GM12872 (cell line): ENCODE data around the gene HAGH.

Experiments
- CTCF ChIP-seq: IDR thresholded peaks from 3 replicates; pipeline ENCODE4 v1.5.1; 2011; ENCODE audit warnings: low read depth, mild to moderate bottlenecking, low read length, moderate library complexity; ENCODE audit not compliant: insufficient read depth

The HAGH gene

DNA sequence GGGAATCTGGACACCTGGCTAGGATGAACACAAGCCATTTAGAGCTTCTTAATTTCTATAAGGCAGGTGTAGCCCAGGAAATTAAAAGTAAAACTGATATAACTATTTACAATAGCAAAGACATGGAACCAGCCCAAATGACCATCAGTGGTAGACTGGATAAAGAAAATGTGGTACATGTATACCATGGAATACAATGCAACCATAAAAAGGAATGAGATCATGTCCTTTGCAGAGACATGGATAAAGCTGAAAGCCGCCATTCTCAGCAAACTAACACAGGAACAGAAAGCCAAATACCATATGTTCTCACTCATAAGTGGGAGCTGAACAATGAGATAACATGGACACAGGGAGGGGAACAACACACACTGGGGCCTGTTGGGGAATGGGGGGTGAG is 19.8 kb upstream of the HAGH start:
- no peak for TF ChIP-seq CTCF

- no peak for TF ChIP-seq CTCF
These were observed 19.4 kb upstream of the HAGH start for GRCh38 chr16:1845985-1846384.

DNA sequence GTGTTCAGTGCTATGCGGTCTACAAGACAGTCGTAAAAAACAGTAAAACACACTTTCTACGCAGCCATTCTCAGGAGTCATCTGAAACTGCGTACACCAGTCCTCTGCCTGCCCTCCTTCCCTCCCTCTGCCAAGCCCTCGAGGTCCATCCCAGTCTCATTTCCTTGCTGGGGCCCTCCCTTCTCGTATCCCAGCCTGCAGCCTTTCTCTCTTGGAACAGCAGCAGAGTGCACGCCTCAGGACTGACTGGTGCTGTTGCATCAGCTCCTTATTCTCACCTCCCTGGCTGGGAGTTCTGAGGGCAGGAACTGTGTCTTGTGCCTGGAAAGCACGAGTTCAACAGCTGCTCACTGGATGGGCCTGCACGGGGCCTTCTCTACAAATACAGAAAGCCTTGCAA is 12.9 kb upstream of the HAGH start:
- TF ChIP-seq CTCF = no peak

GRCh38 chr16:1834096-1834495 is 7.5 kb upstream of the HAGH start:
- TF ChIP-seq CTCF = no peak

DNA sequence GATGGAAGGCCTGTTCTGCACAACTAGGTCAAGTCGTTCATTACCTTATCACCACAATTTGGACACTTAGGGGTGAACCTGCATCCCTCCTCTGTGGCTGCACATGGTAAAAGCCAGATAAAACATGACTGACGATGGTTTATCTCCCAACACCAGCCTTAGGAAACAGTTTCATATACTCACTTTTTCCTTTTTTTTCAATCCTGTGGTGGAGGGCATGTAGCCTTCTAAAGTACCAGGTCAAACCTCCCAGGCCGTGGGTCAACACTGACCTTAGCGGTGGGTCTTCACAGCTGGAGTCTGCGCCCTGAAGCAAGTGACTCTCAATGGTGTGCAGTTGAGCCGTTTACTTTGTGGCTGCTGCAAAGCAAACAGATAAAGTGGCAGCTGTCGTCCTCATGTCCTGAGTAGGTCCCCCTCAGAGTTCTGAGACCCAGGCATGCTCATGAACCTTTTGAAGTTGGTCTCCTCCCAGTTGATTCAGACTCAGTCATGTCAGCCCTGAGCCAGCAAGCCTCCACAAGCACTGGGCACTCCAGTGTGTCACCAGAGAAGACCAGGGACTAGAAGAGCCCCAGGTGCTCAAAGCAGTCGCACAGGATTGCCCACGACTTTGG is 6.3 kb upstream of the HAGH start:
- no peak for TF ChIP-seq CTCF

GRCh38 chr16:1831186-1832075 is 4.8 kb upstream of the HAGH start:
- TF ChIP-seq CTCF = no peak

DNA sequence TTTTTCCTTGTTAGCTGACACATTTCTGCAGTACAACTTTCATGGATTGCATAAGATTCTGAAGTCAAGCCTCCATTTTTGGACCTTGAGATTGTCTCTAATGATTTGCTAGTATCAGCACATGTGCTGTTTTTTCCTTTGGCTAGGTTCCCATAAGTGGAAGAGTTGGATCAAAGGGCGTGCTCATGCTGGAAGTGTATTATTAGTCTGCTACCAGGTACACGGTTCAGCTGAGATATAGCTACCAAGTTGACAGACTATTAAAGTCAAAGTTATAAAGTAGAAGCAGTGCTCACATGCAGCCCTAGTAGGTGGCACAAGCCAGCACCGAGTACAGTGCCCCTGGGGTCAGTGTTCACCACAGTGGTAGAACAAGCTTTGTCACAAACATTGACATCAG is 3.6 kb upstream of the HAGH start:
- TF ChIP-seq CTCF = no peak
